SW 1271 (cell line): Measurements from ENCODE around the gene PARVG.

Experiments used
- DNase-seq, 2 experiments: peaks; one replicate each; lab custom pipeline; 2025; lab: John Stamatoyannopoulos, UW

The PARVG gene

DNA sequence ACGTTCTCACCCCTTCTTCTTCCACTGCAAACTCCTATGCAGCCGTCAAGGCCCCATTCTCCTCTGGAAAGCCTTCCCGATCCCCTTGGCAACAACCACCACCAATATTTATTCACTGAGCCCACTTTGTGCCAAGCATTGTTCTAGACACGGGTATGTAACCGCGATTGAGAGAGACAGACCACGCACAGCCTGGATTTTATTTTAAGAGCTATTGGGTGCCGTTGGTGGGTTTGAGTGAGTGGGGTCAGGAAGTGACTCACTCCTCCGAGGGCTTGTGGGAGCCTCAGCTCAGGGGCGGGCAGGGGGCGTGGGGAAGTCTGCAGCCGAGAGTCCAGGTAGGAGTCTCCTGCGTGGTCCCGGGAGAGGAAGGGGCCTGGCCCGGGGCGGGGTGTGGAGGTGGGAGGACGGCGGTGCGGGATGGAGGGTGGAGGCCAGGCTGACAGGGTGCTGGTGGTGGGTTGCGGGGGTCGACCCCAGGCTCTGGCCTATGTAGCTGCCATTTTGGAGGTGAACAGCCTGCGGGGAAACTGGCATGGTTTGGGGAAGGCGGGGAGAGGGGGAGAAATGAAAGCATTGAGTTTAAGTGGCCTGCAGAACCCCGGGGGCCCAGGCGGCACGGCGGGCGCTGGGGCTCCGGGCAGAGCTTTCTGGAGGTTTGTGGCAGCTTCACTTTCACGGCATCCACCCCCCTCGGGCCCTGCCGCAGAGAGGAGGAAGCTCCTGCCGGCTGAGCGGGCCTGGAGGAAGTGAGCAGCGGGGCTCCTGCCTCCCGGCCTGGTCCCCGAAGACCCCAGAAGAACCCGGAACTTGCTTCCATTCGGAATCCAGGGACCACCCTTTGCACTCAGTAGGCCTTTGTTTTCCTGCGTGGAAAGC is 547 bp downstream of the PARVG start:
- no peak for DNase-seq

GRCh38 chr22:44181912-44182587 is 1.3 kb downstream of the PARVG start:
- DNase-seq = no peak

- DNase-seq = no peak
Observed at GRCh38 chr22:44182588-44183286, 2.0 kb downstream of the PARVG start.

GRCh38 chr22:44183287-44183588 is 2.5 kb downstream of the PARVG start:
- no peak for DNase-seq

DNA sequence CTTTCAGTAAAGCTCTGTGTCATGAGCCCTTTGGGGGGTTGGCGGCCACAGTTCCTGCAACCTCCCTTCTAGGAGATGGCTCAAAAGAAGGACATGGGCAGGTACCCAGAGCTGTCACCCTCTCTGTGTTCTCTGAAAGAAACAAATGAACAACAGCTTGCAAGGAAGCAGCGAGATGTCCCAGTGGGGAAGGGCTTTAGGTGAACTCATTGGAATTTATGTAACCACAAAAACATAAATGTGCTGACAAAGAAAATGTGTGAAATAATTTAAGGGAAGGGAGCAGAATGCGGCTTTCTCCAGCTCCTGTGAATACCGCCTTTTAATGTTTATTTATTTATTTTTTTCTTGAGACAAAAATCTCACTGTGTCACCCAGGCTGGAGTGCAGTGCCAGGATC is 3.3 kb downstream of the PARVG start:
- DNase-seq = no peak

- no peak for DNase-seq
Observed at GRCh38 chr22:44185237-44186120, 4.8 kb downstream of the PARVG start.

GRCh38 chr22:44186121-44186510 is 5.4 kb downstream of the PARVG start:
- no peak for DNase-seq

GRCh38 chr22:44186737-44187136 is 6.0 kb downstream of the PARVG start:
- DNase-seq = no peak

- no peak for DNase-seq
Observed at GRCh38 chr22:44187652-44188230, 7.0 kb downstream of the PARVG start.

GRCh38 chr22:44188316-44188715 is 7.6 kb downstream of the PARVG start:
- DNase-seq = no peak

DNA sequence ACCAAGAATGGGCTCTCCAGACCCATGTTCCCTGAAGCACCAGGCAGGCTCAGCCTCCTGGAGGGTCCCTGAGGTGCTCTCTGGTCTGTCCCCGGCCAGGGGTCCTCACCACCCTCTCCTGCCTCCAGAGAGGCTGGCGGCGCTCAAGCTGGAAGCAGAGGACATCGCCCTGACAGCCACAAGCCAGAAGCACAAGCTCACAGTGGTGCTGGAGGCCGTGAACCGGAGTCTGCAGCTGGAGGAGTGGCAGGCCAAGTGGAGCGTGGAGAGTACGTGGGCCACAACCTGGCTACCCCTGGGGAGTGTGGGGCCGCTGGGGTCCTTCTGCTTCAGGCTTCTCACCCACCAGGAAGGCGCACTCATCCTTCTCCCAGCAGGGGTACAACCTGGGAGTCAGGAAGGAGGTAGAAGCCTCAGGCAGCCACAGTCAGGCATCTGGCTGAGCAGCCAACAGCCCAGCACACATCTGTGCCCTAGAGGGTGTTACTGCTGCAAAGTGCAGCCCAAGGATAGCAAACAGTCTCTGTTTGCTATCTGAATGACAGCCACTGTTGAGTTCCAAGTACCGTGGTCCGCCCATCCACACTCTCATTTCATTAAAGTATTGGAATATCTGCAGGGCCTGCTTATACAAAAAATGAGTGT is 8.4 kb downstream of the PARVG start:
- no peak for DNase-seq

DNA sequence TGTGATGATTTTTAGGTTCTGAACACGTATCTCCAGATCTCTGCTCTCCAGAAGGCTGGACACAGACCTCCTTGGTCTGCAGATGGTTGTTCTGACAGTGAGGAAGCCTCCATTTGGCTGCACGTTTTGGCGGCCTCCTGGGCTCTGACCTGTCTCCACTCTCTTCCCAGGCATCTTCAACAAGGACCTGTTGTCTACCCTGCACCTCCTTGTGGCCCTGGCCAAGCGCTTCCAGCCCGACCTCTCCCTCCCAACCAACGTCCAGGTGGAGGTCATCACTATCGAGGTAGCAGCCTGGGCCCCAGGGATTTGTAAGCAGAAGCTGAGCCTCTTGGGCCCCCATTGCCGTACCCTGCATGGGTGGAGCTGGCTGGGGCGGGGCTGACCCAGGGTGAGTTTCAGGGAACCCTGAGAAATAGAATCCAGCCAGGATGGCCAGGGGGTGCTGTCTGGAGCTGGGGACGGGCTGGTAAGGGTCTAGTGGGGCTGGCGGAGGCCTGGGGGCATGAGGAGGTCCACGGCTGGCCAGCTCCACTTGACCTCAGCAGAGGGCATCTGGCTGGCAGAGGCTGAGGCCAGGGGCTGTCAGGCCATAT is 9.8 kb downstream of the PARVG start:
- DNase-seq = no peak

GRCh38 chr22:44191036-44191454 is 10.3 kb downstream of the PARVG start:
- no peak for DNase-seq

DNA sequence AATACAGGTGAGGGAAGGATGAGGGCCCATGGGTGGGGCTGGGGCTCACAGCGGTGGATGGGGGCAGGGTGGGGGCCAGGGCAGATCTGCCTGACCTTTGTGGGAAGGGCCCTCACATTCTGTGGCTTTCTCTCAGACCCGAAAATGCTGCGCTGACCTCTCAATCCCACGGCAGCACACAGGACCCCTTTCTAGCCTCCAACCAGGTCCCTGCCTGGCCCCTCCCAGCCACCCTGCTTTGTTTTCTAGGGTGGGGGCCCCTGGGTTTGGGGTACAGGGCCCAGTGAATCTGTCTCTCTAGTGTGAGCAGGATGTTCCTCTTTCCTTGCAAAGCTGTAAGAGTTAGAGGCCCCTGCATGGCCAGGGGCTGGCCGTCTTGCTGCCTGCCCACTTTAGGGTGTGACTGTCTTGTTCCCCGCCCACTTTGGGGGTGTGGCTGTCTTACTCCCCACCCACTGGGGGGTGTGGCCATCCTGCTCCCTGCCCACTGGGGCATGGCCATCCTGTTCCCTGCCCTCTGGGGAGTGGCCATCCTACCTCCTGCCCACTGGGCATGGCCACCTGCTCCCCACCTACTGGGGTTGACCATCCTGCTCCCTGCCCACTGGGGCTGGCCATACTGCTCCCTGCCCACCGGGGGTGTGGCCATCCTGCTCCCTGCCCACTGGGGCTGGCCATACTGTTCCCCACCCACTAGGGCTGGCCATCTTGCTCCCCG is 11.5 kb downstream of the PARVG start:
- peak in 1 of 2 experiments; percentile 14 for DNase-seq

DNA sequence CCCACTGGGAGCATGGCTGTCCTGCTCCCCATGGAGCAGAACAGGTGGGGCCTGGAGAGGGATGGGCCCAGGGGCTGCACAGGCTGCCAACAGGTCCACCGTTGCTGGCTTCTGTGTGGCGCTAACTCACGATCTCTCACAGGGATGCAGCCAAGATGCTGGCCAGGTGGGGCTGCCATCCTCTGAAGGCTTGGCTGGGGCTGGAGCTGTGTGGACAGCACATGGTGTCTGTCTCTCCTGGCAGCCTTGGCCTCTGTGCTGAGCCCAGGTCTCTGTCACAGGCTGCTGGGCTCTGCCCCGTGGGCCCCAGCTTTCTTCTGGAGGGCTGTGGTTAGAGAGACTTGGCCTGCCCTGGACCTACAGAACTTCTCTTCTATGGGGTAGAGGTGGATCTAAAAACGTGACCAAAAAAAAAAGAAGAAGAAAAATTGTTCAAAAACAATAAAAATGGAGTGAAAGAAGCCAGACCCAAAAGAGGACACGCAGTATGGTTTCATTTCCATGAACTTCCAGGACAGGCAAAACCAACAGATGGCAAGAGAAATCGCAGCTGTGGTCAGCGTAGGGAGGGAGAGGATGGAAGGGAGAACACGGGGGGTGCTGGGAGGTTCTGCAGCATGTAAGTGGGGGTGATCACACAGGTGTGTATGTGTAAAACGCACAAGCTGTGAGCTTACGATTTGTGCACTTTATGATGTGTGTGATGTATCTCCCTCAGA is 12.2 kb downstream of the PARVG start:
- no peak for DNase-seq

- no peak for DNase-seq
Observed at GRCh38 chr22:44193535-44193891, 12.8 kb downstream of the PARVG start.

DNA sequence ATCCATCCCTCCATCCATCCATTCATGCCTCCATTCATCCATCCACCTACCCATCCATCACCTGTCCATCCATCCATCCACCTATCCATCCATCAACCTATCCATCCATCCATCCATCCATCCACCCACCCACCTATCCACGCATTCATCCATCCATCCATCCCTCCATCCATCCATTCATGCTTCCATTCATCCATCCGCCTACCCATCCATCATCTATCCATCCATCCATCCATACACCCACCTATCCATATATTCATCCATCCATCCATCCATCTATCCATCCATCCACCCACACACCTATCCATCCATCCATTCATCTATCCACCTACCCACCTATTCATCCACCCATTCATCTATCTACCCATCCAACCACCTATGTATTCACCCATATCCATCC is 13.8 kb downstream of the PARVG start:
- DNase-seq = no peak

DNA sequence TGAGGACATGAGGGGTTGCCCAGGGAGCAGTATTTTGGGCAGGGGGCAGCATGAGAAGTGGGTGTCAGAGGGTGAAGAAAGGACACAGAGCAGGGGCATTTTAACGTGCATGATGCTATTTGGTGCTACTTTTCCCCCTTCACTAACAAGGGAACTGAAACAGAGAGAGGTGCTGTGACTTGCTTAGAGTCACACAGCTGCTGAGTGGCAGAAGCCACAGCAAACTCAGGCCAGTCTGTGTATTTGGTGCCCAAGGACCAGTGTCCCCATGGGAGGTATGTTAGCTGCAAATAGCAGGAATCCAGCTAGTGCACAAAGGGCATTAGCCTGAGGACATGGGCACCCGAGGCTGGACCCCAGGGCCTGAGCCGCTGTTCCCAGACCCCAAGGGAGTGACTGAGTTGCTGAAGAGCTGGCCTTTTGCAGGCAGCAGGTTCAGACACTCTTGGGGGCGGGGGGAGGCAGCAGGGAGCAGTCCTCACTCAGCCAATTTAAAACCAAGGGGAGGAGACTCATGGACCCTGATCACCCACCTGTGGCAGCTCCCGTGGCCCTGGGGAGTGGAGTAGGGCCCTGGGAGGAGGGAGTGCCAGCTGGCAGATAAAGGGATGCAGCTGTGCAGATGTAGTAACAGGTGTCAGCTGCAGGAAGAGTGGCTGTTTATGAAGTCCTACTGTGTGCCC is 14.6 kb downstream of the PARVG start:
- no peak for DNase-seq

DNA sequence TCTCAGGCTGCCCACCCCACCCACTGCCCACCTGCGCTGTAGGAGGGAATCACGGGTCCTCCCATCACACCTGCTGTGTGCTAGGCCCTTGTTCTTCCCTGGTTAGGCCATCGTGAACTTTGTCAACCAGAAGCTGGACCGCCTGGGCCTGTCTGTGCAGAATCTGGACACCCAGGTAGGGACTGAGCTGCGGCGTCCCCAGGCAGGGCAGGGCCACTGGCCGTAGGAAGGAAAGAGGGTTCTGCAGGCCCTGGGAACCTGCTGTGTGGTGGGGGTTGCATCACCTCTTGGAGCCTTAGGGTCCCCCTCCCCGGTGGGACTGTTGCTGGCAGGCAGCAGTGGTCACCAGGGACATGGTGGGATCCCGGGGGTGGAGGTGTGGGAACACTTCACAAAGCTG is 15.5 kb downstream of the PARVG start:
- DNase-seq = no peak
